NT2/D1 (cell line): Measurements from ENCODE around the gene HELZ2.

Source experiments
- SUZ12 ChIP-seq: IDR thresholded peaks from 2 replicates; pipeline ENCODE4 v1.6.1; 2011; ENCODE audit not compliant: insufficient read length, insufficient read depth; ENCODE audit errors: extremely low read depth
- ZNF274 ChIP-seq: IDR thresholded peaks from 2 replicates; pipeline ENCODE4 v1.6.1; 2011; ENCODE audit warnings: mild to moderate bottlenecking, low read depth, low read length

GRCh38 chr20:63540417-63541186, 33.4 kb downstream of the HELZ2 start:
- no peak for TF ChIP-seq ZNF274
- TF ChIP-seq SUZ12: no peak
